Cardiac fibroblast (primary cell): ENCODE measurements around the gene JPH3.

Experiments used
- DNase-seq, 2 donors: peaks; one replicate each; pipeline versions ENCODE4 v3.0.0 to v3.0.0-alpha.2; 2010; ENCODE audit warnings: low read depth in 2 of 2
- H3K4me3 ChIP-seq, 2 donors: replicated peaks in 1 of 2; 1 replicate in 1 of 2; 2 replicates in 1 of 2; pipeline ENCODE4 v1.5.1; 2011; ENCODE audit warnings: low read depth in 2 of 2, low read length in 2 of 2, mild to moderate bottlenecking in 2 of 2, moderate library complexity in 1 of 2
- TF ChIP-seq, protein P1 (sequence below): IDR thresholded peaks from one replicate; pipeline ENCODE4 v1.5.1; 2011; ENCODE audit warnings: low read depth, mild to moderate bottlenecking, low read length, inconsistent platforms

Gene JPH3

DNA sequence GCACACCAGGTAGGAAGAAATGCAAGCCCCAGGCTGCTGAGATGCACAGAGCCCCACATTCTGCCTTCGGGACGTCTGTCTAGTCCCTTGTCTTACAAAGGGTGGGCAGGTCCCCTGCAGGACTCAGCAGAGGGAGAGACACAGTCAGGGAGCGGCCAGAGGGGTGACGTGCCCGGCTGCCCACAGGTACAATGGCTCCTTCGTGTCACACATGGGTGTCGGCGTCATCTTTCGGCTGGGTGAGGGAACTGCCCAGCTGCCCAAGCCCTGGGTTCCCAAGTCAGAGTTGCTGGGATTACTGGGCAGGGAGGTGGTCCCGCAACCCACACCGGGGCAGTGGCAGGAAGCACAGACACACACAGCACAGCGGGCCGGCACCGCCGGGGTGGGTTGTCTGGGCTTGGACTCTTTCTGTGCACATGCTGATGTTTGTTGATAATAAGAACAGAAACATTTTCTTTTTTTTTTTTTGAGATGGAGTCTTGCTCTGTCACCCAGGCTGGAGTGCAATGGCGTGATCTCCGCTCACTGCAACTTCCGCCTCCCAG, 80.6 kb downstream of the JPH3 start:
- no peak overlapping the region for H3K4me3 ChIP-seq
- TF ChIP-seq, protein P1, sequence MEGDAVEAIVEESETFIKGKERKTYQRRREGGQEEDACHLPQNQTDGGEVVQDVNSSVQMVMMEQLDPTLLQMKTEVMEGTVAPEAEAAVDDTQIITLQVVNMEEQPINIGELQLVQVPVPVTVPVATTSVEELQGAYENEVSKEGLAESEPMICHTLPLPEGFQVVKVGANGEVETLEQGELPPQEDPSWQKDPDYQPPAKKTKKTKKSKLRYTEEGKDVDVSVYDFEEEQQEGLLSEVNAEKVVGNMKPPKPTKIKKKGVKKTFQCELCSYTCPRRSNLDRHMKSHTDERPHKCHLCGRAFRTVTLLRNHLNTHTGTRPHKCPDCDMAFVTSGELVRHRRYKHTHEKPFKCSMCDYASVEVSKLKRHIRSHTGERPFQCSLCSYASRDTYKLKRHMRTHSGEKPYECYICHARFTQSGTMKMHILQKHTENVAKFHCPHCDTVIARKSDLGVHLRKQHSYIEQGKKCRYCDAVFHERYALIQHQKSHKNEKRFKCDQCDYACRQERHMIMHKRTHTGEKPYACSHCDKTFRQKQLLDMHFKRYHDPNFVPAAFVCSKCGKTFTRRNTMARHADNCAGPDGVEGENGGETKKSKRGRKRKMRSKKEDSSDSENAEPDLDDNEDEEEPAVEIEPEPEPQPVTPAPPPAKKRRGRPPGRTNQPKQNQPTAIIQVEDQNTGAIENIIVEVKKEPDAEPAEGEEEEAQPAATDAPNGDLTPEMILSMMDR, result no peak
- DNase-seq, result no peak

DNA sequence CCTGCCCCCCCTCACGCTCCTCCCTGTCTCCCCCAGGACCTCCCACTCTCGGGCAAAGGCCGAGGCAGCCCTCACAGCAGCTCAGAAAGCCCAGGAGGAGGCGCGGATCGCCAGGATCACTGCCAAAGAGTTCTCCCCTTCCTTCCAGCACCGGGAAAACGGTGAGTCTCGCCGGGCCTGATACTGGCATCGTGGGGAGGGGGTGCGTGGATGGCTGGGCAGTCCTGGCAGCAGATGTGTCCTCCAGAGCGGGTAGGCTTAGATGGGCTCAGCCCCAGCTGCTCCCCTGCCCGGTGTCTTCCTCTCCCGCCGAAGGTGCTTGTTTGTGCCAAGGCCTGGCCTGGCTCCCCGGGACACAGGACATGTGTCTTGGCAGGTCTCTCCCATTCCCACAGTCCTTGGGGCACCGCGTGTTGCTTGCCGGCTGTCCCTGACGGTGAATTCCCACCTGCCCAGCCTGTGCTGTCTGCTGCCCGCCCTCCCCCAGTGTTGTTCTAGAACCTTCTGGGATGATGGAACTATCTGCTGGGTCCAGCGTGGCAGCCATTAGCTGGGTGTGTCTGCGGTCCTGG, 81.9 kb downstream of the JPH3 start:
- H3K4me3 ChIP-seq, result no peak overlapping the region
- no peak for DNase-seq
- TF ChIP-seq, protein P1, result no peak

DNA sequence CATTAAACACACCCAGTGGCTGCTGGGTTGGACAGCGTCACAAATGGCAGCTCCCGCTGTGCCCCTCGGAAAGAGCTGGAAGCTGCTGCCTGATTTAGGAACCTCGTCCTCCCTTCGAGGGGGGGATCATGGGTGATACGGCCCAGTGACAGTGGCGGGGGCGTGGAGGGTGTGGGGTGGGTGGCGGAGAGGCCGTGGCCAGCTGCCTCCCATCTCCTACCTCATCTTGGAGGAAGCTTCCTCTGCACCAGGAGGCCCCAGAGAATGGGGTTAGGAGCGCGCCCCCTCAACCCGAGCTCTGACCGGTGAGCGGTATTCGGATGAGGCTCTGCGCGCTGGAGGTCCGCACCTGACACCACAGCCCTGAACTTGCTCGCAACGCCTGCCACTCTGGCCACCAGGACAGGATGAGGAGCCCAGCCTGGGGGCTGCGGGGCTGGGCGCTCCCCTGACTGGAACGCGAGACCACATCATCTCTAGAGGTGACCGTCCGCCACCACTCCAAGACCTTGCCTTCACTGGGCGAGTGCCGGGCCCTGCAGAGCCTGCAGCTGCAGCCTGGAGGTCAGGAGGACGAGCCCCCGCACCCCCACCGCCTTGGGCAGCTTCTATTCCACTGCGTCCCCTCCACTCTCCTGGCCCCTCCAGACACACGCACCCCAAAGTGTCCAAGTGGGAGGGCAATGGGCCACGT, 82.5 kb downstream of the JPH3 start:
- TF ChIP-seq, protein P1, result no peak
- no peak for DNase-seq
- no peak overlapping the region for H3K4me3 ChIP-seq

DNA sequence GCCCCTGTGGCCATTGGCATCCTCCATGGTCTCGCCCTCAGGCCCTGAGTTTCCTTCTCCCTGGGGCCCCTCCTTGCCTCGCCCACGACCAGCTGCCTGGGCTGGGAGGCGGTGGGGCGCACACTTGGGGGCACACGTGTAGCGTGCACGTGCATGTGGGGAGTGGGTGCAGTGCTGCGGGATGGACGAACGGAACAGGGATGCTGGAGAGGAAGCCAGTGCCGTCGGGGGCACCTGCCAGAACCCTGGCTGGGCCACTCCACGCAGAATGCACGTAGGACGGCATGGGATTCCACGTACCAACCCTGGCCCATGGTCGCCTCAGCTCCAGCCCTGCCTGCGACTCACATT, 83.1 kb downstream of the JPH3 start:
- no peak for DNase-seq
- TF ChIP-seq, protein P1, result no peak
- H3K4me3 ChIP-seq, result no peak overlapping the region

DNA sequence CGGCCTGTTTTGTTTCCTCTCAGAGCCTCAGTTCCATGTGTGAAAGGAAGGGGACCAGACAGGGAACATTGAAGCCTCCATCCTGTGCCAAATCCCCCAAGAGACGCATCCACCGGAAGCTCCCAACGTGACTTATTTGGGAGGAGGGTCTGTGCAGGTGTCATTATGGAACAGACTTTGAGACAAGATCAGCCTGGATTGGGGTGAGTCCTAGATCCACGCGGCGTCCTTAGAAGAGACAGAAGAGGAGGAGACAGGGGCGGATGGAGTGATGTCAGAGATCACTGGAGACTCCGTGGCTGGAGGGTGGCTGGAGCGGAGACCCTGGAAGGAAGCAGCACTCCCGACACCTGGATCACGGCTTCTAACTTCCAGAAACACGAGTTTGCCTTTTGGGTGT, 83.5 kb downstream of the JPH3 start:
- TF ChIP-seq, protein P1, result no peak
- no peak for DNase-seq
- no peak overlapping the region for H3K4me3 ChIP-seq

DNA sequence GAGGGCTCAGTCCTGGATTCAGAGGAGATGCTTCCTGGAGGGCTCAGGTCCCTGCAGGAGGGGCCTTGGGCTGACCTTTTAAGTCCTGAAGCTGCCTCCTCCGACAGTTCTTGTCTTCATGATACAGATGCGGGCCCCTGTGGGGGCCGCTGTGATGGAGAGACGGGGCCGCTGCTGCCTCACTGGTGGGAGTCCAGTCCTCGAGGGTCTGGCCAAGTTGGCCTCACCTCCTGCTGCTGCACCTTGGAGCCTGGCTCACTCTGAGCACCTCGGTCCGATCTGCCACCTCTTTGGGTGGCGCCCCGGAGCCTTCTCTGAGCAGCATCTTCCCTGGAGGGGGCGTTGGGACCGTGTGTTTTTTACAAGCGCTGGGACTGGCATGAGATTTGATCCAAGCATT, 84.4 kb downstream of the JPH3 start:
- TF ChIP-seq, protein P1, result no peak
- no peak overlapping the region for H3K4me3 ChIP-seq
- no peak for DNase-seq
